Tongue (tissue), 2 donors: ENCODE measurements around the gene KLF12. TPM values are rescaled to one million over a fixed set of nuclear protein-coding genes. Genes with fewer than 3 reads are reported as not detected.

Experiments
- DNase-seq: peaks from one replicate; pipeline ENCODE4 v3.0.0-alpha.2; 2015
- total RNA-seq: library from RNA; depleted of rRNA; stranded (reverse); fragments of >200 nt; gene quantifications from one replicate; pipeline ENCODE4 v1.2.3, GENCODE V29; 2014

KLF12 gene
- total RNA-seq, result 26.0 TPM

- DNase-seq, result peak; percentile 98
Measured at GRCh38 chr13:74134221-74134776, at the start of gene KLF12. Gene KLF12 (minus strand): TSS chr13:74134404.

GRCh38 chr13:74182491-74182890 lies 48.3 kb upstream of the KLF12 start:
- no peak for DNase-seq

GRCh38 chr13:74174810-74175209 lies 40.6 kb upstream of the KLF12 start:
- DNase-seq, result no peak

GRCh38 chr13:74173822-74174221 lies 39.6 kb upstream of the KLF12 start:
- no peak for DNase-seq

- no peak for DNase-seq
Measured at GRCh38 chr13:74171641-74172040, 37.4 kb upstream of the KLF12 start.

- no peak for DNase-seq
Measured at GRCh38 chr13:74169676-74170075, 35.5 kb upstream of the KLF12 start.

- DNase-seq, result no peak
Measured at GRCh38 chr13:74168263-74168675, 34.1 kb upstream of the KLF12 start.

- DNase-seq, result no peak
Measured at GRCh38 chr13:74166261-74167004, 32.2 kb upstream of the KLF12 start.

GRCh38 chr13:74162782-74163181 lies 28.6 kb upstream of the KLF12 start:
- no peak for DNase-seq

GRCh38 chr13:74162135-74162534 lies 27.9 kb upstream of the KLF12 start:
- no peak for DNase-seq

- DNase-seq, result no peak
Measured at GRCh38 chr13:74158571-74159352, 24.6 kb upstream of the KLF12 start.

- DNase-seq, result peak; percentile 42
Measured at GRCh38 chr13:74158028-74158427, 23.8 kb upstream of the KLF12 start.

GRCh38 chr13:74154981-74155380 lies 20.8 kb upstream of the KLF12 start:
- DNase-seq, result no peak

GRCh38 chr13:74153316-74153715 lies 19.1 kb upstream of the KLF12 start:
- no peak for DNase-seq

GRCh38 chr13:74151859-74152258 lies 17.7 kb upstream of the KLF12 start:
- DNase-seq, result no peak

GRCh38 chr13:74148352-74148751 lies 14.1 kb upstream of the KLF12 start:
- no peak for DNase-seq

- peak; percentile 66 for DNase-seq
Measured at GRCh38 chr13:74145249-74145975, 11.2 kb upstream of the KLF12 start.

- DNase-seq, result no peak
Measured at GRCh38 chr13:74144269-74144668, 10.1 kb upstream of the KLF12 start.

GRCh38 chr13:74142257-74142656 lies 8.1 kb upstream of the KLF12 start:
- DNase-seq, result no peak

- no peak for DNase-seq
Measured at GRCh38 chr13:74138241-74138640, 4.0 kb upstream of the KLF12 start.

GRCh38 chr13:74136084-74136658 lies 2.0 kb upstream of the KLF12 start:
- peak; percentile 79 for DNase-seq
